K562 (cell line): Measurements from ENCODE around the gene GBP7. TPM values are rescaled to one million over a fixed set of nuclear protein-coding genes. Genes with fewer than 3 reads are reported as not detected.

Experiments used
- ATAC-seq: fragments of 200-7000 bp; cut with Tn5 transposase; 3 replicates; pipeline ENCODE4 v1.9.1; 2020; ENCODE audit warnings: moderate library complexity
- BruUV-seq: library from RNA; stranded (reverse); fragments of 400-500 nt; replicated peaks from 2 replicates; lab custom pipeline; 2021; lab: Mats Ljungman, UMichigan
- CTCF ChIA-PET: fragments of 300-600 bp; formaldehyde crosslinking; extraction: SDS; loops from one replicate; lab custom pipeline; 2021; ENCODE audit warnings: low intra/inter-chr PET ratio; lab: Yijun Ruan, JAX
- POLR2A ChIA-PET: fragments of 300-600, 350-650 bp; sonication (Branson Sonifier 250); formaldehyde crosslinking; extraction: SDS; loops from one replicate; lab custom pipeline; 2021; ENCODE audit warnings: antibody characterized with exemption, inconsistent platforms; lab: Yijun Ruan, JAX
- DNase-seq, 4 experiments: peaks; one replicate each; pipeline versions ENCODE4 v3.0.0 to v3.0.0-alpha.2; 2011 to 2018; ENCODE audit warnings: low spot score in 3 of 4, mixed read lengths in 3 of 4; ENCODE audit errors: extremely low read depth in 1 of 4
- FAIRE-seq: peaks from 2 replicates; lab custom pipeline; 2011; peaks lifted over from hg19 to GRCh38; lab: Jason Lieb, UNC
- H2AFZ ChIP-seq: 2 replicates; pipeline ENCODE4 v1.6.0; 2011; ENCODE audit warnings: low read depth, low read length, control low read depth, inconsistent platforms
- H3K27ac ChIP-seq: fragments of 200-600 bp; 3 replicates; pipeline ENCODE4 v1.8.0; 2011; ENCODE audit warnings: low read depth, mild to moderate bottlenecking, control low read depth, inconsistent platforms, low read length, moderate library complexity, mixed read lengths; ENCODE audit errors: extremely low read depth
- H3K27me3 ChIP-seq, 2 experiments: fragments of 300-600 bp in 1 of 2; 2 replicates in 1 of 2; 3 replicates in 1 of 2; pipeline versions ENCODE4 v1.6.0 to v1.8.0; 2011; ENCODE audit warnings: inconsistent platforms in 2 of 2, low read length in 2 of 2, mild to moderate bottlenecking in 1 of 2, mixed read lengths in 1 of 2, moderate library complexity in 1 of 2; ENCODE audit not compliant: control insufficient read depth in 2 of 2, insufficient read depth in 2 of 2
- H3K36me3 ChIP-seq: fragments of 300-600 bp; 3 replicates; pipeline ENCODE4 v1.8.0; 2011; ENCODE audit warnings: mild to moderate bottlenecking, low read length, inconsistent platforms; ENCODE audit not compliant: control insufficient read depth, insufficient read depth
- H3K4me1 ChIP-seq, 2 experiments: fragments of 200-600 bp in 1 of 2; replicated peaks in 1 of 2; 2 replicates in 1 of 2; 3 replicates in 1 of 2; pipeline versions ENCODE4 v1.5.1 to v1.8.0; 2011; ENCODE audit warnings: inconsistent platforms in 2 of 2, low read length in 2 of 2, mild to moderate bottlenecking in 1 of 2, mixed read lengths in 1 of 2, moderate library complexity in 1 of 2; ENCODE audit not compliant: control insufficient read depth in 2 of 2, insufficient read depth in 2 of 2
- H3K4me2 ChIP-seq: 2 replicates; pipeline ENCODE4 v1.6.1; 2011; ENCODE audit warnings: low read length, control low read depth, inconsistent platforms, mixed read lengths; ENCODE audit not compliant: insufficient read depth
- H3K4me3 ChIP-seq: fragments of 200-600 bp; sonication (generic), shearing (Covaris generic); 2 replicates; pipeline ENCODE4 v1.5.1; 2016; ENCODE audit warnings: control low read depth, inconsistent platforms
- H3K79me2 ChIP-seq: fragments of 200-600 bp; 3 replicates; pipeline ENCODE4 v1.8.0; 2011; ENCODE audit warnings: low read length, inconsistent platforms; ENCODE audit not compliant: control insufficient read depth, insufficient read depth
- H3K9ac ChIP-seq, 2 experiments: 2 replicates each; pipeline versions ENCODE4 v1.6.0 to v1.6.1; 2011; ENCODE audit warnings: low read depth in 2 of 2, low read length in 2 of 2, control low read depth in 1 of 2, inconsistent platforms in 1 of 2, mild to moderate bottlenecking in 1 of 2, mixed read lengths in 1 of 2; ENCODE audit not compliant: insufficient read depth in 1 of 2
- H3K9me1 ChIP-seq: one replicate; pipeline ENCODE4 v1.6.0; 2011; ENCODE audit warnings: inconsistent platforms, mild to moderate bottlenecking, low read length, moderate library complexity; ENCODE audit not compliant: control insufficient read depth, insufficient read depth
- H3K9me3 ChIP-seq: replicated peaks from 2 replicates; pipeline ENCODE4 v1.5.1; 2011; ENCODE audit warnings: low read depth, low read length, inconsistent platforms; ENCODE audit not compliant: control insufficient read depth, insufficient read depth
- H4K20me1 ChIP-seq: replicated peaks from 2 replicates; pipeline ENCODE4 v1.6.1; 2011; ENCODE audit warnings: low read length, inconsistent platforms, mixed read lengths; ENCODE audit not compliant: control insufficient read depth, insufficient read depth
- CBFA2T3 ChIP-seq: fragments of 450-650 bp; IDR thresholded peaks from 2 replicates; pipeline ENCODE4 v1.6.1; 2017
- ETS1 ChIP-seq: conservative IDR thresholded peaks from 2 replicates; pipeline ENCODE4 v1.6.1; 2011; ENCODE audit warnings: low read depth, mild to moderate bottlenecking, low read length; ENCODE audit not compliant: control insufficient read depth
- FOXP1 ChIP-seq: sonication (generic); formaldehyde crosslinking; IDR thresholded peaks from 2 replicates; pipeline ENCODE4 v1.8.0; 2022; ENCODE audit warnings: mild to moderate bottlenecking, missing genetic modification reagents
- HNRNPH1 ChIP-seq: fragments of 200-400 bp; formaldehyde crosslinking; optimal IDR thresholded peaks from 2 replicates; pipeline ENCODE3; 2017; ENCODE audit warnings: low read depth, mild to moderate bottlenecking, low read length, moderate library complexity
- MAX ChIP-seq: sonication (generic); formaldehyde crosslinking; IDR thresholded peaks from 2 replicates; pipeline ENCODE4 v1.9.0; 2022; ENCODE audit warnings: mild to moderate bottlenecking, missing genetic modification reagents
- PATZ1 ChIP-seq: fragments of 250-450 bp; sonication (Bioruptor Pico); IDR thresholded peaks from 2 replicates; pipeline ENCODE4 v1.5.0; 2020; ENCODE audit warnings: mild to moderate bottlenecking, borderline replicate concordance
- TAF9B ChIP-seq: fragments of 450-650 bp; IDR thresholded peaks from 2 replicates; pipeline ENCODE4 v1.6.1; 2018; ENCODE audit warnings: mild to moderate bottlenecking; ENCODE audit not compliant: partially characterized antibody
- TAL1 ChIP-seq: fragments of 450-650 bp; IDR thresholded peaks from 2 replicates; pipeline ENCODE4 v1.6.1; 2016; ENCODE audit warnings: mild to moderate bottlenecking
- TEAD1 ChIP-seq, 2 experiments: fragments of 450-650 bp in 1 of 2; sonication (generic) in 1 of 2; formaldehyde crosslinking; IDR thresholded peaks; 2 replicates each; pipeline versions ENCODE4 v1.4.0 to v1.8.0; 2020 to 2022; ENCODE audit warnings: mild to moderate bottlenecking in 2 of 2, missing genetic modification reagents in 1 of 2
- THAP12 ChIP-seq: fragments of 250-450 bp; sonication (Bioruptor Pico); IDR thresholded peaks from 2 replicates; pipeline ENCODE4 v1.9.0; 2021; ENCODE audit warnings: mild to moderate bottlenecking, inconsistent platforms
- ZBTB49 ChIP-seq: sonication (generic); formaldehyde crosslinking; IDR thresholded peaks from 2 replicates; pipeline ENCODE4 v1.8.0; 2022; ENCODE audit warnings: missing genetic modification reagents, mild to moderate bottlenecking, borderline replicate concordance
- ZNF217 ChIP-seq: sonication (generic); formaldehyde crosslinking; IDR thresholded peaks from 2 replicates; pipeline ENCODE4 v1.8.0; 2022; ENCODE audit warnings: mild to moderate bottlenecking, missing genetic modification reagents
- ZNF77 ChIP-seq: fragments of 250-450 bp; sonication (Bioruptor Pico); IDR thresholded peaks from 2 replicates; pipeline ENCODE4 v1.5.0; 2020
- WGBS: fragments of 100-300 bp; shearing (Covaris generic); methylation state at CpG from one replicate; pipeline ENCODE4 v1.1.6; 2016; ENCODE audit warnings: low coverage, mixed read lengths; ENCODE audit not compliant: insufficient coverage; ENCODE audit errors: missing lambda C conversion rate; 5-methylcytosine and 5-hydroxymethylcytosine counted together
- in situ Hi-C: fragments of 300-500 bp; cut with MboI; formaldehyde crosslinking; loops from 4 replicates; pipeline ENCODE4 v1.15.0; 2018; ENCODE audit warnings: inconsistent platforms, mixed read lengths
- intact Hi-C: fragments of 100-400 bp; cut with micrococcal nuclease; formaldehyde crosslinking; loops from 2 replicates; pipeline ENCODE4 v1.14.2; 2022
- polyA plus RNA-seq, 8 experiments: library from polyadenylated mRNA; depleted of rRNA in 4 of 8; stranded (reverse) in 5 of 8; unstranded in 3 of 8; fragments of >200 nt; fragmentation: Nextera tagmentation in 2 of 8; fragmentation: Illumina TruSeq in 1 of 8; extraction: Ambion mirVana in 2 of 8; extraction: Trizol in 1 of 8; gene quantifications; 2 replicates each; pipeline versions ENCODE4 v1.2.1 to v1.2.3, GENCODE V29; 2011 to 2014; ENCODE audit warnings: inconsistent platforms in 1 of 8, missing spikeins in 1 of 8
- total RNA-seq, 7 experiments: library from RNA; depleted of rRNA in 6 of 7; stranded (reverse); fragments of >200 nt in 6 of 7; fragmentation: Illumina TruSeq in 2 of 7; extraction: Trizol in 2 of 7; gene quantifications; 2 replicates each; pipeline versions ENCODE4 v1.2.1 to v1.2.3, GENCODE V29; 2011 to 2021; ENCODE audit warnings: low replicate concordance in 1 of 7

GBP7 gene
- total and polyA plus RNA-seq, 9 of the 15 experiments (the other 6 are each of a cell fraction or from before 2014, with no cell fraction given): 0.03 TPM; not detected in 8

GRCh38 chr1:89125240-89125912 lies 50.4 kb downstream of the GBP7 start:
- in situ Hi-C loops (no loop called here), intact Hi-C loops (no loop called here)
- peak overlapping the region; percentile 58; the same call in 2 of the 3 replicates for H3K27ac ChIP-seq
- ATAC-seq: peak; percentile 61
- BruUV-seq: no TSS peak
- H3K9ac ChIP-seq: 0 out of 4 replicates have a peak overlapping the region, but pooled peaks of 1 of the 2 experiments have one; percentile 6
- H3K9me1 ChIP-seq: no peaks in the 10 kb centered on the region
- H4K20me1 ChIP-seq: no peaks in the 10 kb centered on the region
- CTCF ChIA-PET: no interaction called here
- DNase-seq: peak in 2 of 4 experiments; percentile 7 to 27
- peak overlapping the region; percentile 65 for H2AFZ ChIP-seq
- H3K27me3 ChIP-seq: no peaks in the 10 kb centered on the region
- H3K36me3 ChIP-seq: no peaks in the 10 kb centered on the region
- H3K4me1 ChIP-seq: peaks cover 7 to 8% of the 10 kb centered on the region in 2 experiments; a peak in 3 of 5 replicates
- no peak overlapping the region for H3K4me3 ChIP-seq
- 7% methylated on average over 3 of the region's 3 CpGs for WGBS
- H3K79me2 ChIP-seq: no peaks in the 10 kb centered on the region
- POLR2A ChIA-PET: interaction anchor here (0.6 kb wide), 1 partner anchor 22 kb away, joined by 3 read pairs; no protein-coding TSS in a partner anchor
- H3K4me2 ChIP-seq: peak overlapping the region; percentile 44
- FAIRE-seq: no peak
- H3K9me3 ChIP-seq: no peaks in the 10 kb centered on the region
- TF ChIP-seq ZNF217 (CRISPR knock-in tag) (no peak), ETS1 (no peak), THAP12 (CRISPR knock-in tag) (no peak), TEAD1 (CRISPR knock-in tag; IDR thresholded peaks at IDR 0.05) (no peak), PATZ1 (CRISPR knock-in tag) (no peak), TAF9B (no peak), MAX (no peak), TAL1 (peak; percentile 24), ZNF77 (no peak), ZBTB49 (no peak), CBFA2T3 (peak; percentile 43; the same call in 1 of the 2 replicates), HNRNPH1 (no peak), FOXP1 (CRISPR knock-in tag) (no peak)
